C4-2B (cell line): ENCODE results near the gene KRTAP1-4.
"Not testable (repeated sequence)": the region's sequence is repeated elsewhere in the genome, so short reads cannot be mapped to it uniquely, and the experiment has no call there.

Experiments
- H3K27ac ChIP-seq: fragments of 450-650 bp; 2 replicates; pipeline ENCODE4 v1.5.1; 2017
- CTCF ChIP-seq: fragments of 450-650 bp; conservative IDR thresholded peaks from 2 replicates; pipeline ENCODE4 v1.5.1; 2017; ENCODE audit warnings: mild to moderate bottlenecking
- ZFX ChIP-seq: fragments of 450-650 bp; IDR thresholded peaks from 2 replicates; pipeline ENCODE4 v1.6.1; 2017

Gene KRTAP1-4

GRCh38 chr17:41054025-41054424 is 24.0 kb upstream of the KRTAP1-4 start:
- TF ChIP-seq ZFX (no peak), CTCF (no peak)
- no peak overlapping the region for H3K27ac ChIP-seq

GRCh38 chr17:41052566-41052965 is 22.6 kb upstream of the KRTAP1-4 start:
- TF ChIP-seq ZFX (no peak), CTCF (no peak)
- H3K27ac ChIP-seq: no peak overlapping the region

- H3K27ac ChIP-seq: no peak overlapping the region
- TF ChIP-seq CTCF: no peak
- TF ChIP-seq ZFX: no peak
Measured at GRCh38 chr17:41049110-41049509, 19.1 kb upstream of the KRTAP1-4 start.

- TF ChIP-seq ZFX (no peak), CTCF (no peak)
- H3K27ac ChIP-seq: no peak overlapping the region
Measured at GRCh38 chr17:41048441-41048840, 18.4 kb upstream of the KRTAP1-4 start.

GRCh38 chr17:41046735-41047465 is 16.9 kb upstream of the KRTAP1-4 start, which contains the start of gene KRTAP2-1:
Gene KRTAP2-1 (minus strand): TSS chr17:41047316. CDS start chr17:41047267, 49 bp downstream.
- not testable (repeated sequence) for H3K27ac ChIP-seq

GRCh38 chr17:41042953-41043352 is 13.0 kb upstream of the KRTAP1-4 start:
- no peak overlapping the region for H3K27ac ChIP-seq
- TF ChIP-seq ZFX (no peak), CTCF (no peak)

- not testable (repeated sequence) for H3K27ac ChIP-seq
Measured at GRCh38 chr17:41040783-41041571, 11.0 kb upstream of the KRTAP1-4 start, which contains the start of gene KRTAP1-1. Gene KRTAP1-1 (minus strand): TSS chr17:41041450. CDS start chr17:41041397, 53 bp downstream.

GRCh38 chr17:41037853-41038350 is 7.9 kb upstream of the KRTAP1-4 start:
- H3K27ac ChIP-seq: no peak overlapping the region
- TF ChIP-seq ZFX: no peak

GRCh38 chr17:41034346-41034935 is 4.4 kb upstream of the KRTAP1-4 start, which contains the start of gene KRTAP1-3:
Gene KRTAP1-3 (minus strand): TSS chr17:41034874. CDS start chr17:41034821, 53 bp downstream.
- H3K27ac ChIP-seq: not testable (repeated sequence)
